Stomach (tissue), 9 donors: ENCODE data around the gene GRAMD2B. TPM values are rescaled to one million over a fixed set of nuclear protein-coding genes. Genes with fewer than 3 reads are reported as not detected.
"Not testable (repeated sequence)": the region's sequence is repeated elsewhere in the genome, so short reads cannot be mapped to it uniquely, and the experiment has no call there.

ENCODE experiments used
- DNase-seq, 2 donors: peaks; one replicate each; pipeline versions ENCODE4 v3.0.0 to v3.0.0-alpha.2; 2013 to 2019
- H3K27ac ChIP-seq, 5 donors: fragments of 200-600 bp in 4 of 5; sonication (generic) in 4 of 5; one replicate each; pipeline ENCODE4 v1.5.1; 2013 to 2019; ENCODE audit warnings: mild to moderate bottlenecking in 1 of 5, moderate library complexity in 1 of 5
- H3K27me3 ChIP-seq, 3 donors: fragments of 200-600 bp; sonication (generic); one replicate each; pipeline ENCODE4 v1.5.1; 2017 to 2019; ENCODE audit warnings: mixed run types in 1 of 3
- H3K36me3 ChIP-seq, 4 donors: fragments of 200-600 bp; sonication (generic); 1 replicate in 3 of 4; 2 replicates in 1 of 4; pipeline ENCODE4 v1.5.1; 2016 to 2019
- H3K4me1 ChIP-seq, 4 donors: fragments of 200-600 bp; sonication (generic); one replicate each; pipeline ENCODE4 v1.5.1; 2016 to 2019
- H3K4me3 ChIP-seq, 4 donors: fragments of 200-600 bp; sonication (generic) in 3 of 4; one replicate each; pipeline ENCODE4 v1.5.1; 2016 to 2019; ENCODE audit warnings: mild to moderate bottlenecking in 1 of 4
- H3K9me3 ChIP-seq, 4 donors: fragments of 200-600 bp; sonication (generic); one replicate each; pipeline ENCODE4 v1.5.1; 2016 to 2019
- EP300 ChIP-seq: sonication (generic); formaldehyde crosslinking; IDR thresholded peaks from one replicate; pipeline ENCODE4 v1.6.1; 2017; ENCODE audit warnings: antibody characterized with exemption
- POLR2A ChIP-seq, 4 donors: fragments of 450-650 bp; IDR thresholded peaks; one replicate each; pipeline ENCODE4 v1.6.1; 2016; ENCODE audit warnings: antibody characterized with exemption in 4 of 4, control low read depth in 2 of 4, mild to moderate bottlenecking in 1 of 4, moderate library complexity in 1 of 4
- POLR2AphosphoS5 ChIP-seq, 3 donors: sonication (generic); formaldehyde crosslinking; IDR thresholded peaks; one replicate each; pipeline ENCODE4 v1.6.1; 2016; ENCODE audit warnings: antibody characterized with exemption in 3 of 3
- WGBS, 5 donors: extraction: QIAGEN DNeasy Blood & Tissue Kit in 3 of 5; methylation state at CpG; one replicate each; pipeline versions ENCODE4 v1.1.5 to v1.1.7; 2013 to 2018; 5-methylcytosine and 5-hydroxymethylcytosine counted together
- intact Hi-C: fragments of 100-400 bp; cut with DNase I; formaldehyde crosslinking; loops from one replicate; pipeline ENCODE4 v1.15.1; 2023; ENCODE audit warnings: low total_unique reads
- polyA plus RNA-seq, 3 donors: library from polyadenylated mRNA; stranded (reverse); fragments of 200-250 nt; gene quantifications; one replicate each; pipeline ENCODE4 v1.2.3, GENCODE V29; 2013
- total RNA-seq, 5 donors: library from RNA; depleted of rRNA; stranded (reverse); fragments of >200 nt; gene quantifications; one replicate each; pipeline versions ENCODE4 v1.1.0 to v1.2.3, GENCODE V29; 2014 to 2016
- TF ChIP-seq, protein P1 (sequence below), 7 experiments: fragments of 450-650 bp in 4 of 7; fragments of 200-600 bp in 3 of 7; sonication (generic) in 3 of 7; IDR thresholded peaks; one replicate each; pipeline ENCODE4 v1.5.1; 2016 to 2019; ENCODE audit warnings: antibody characterized with exemption in 7 of 7, control low read depth in 2 of 7, mild to moderate bottlenecking in 1 of 7
- donor health status: healthy with polysubstance abuse.
- donor health status: Bipolar disorder and iron deficiency.
- donor health status: healthy.

Gene GRAMD2B
- total and polyA plus RNA-seq, 8 donors, result 5.7 to 69.6 (median 23.7) TPM

DNA sequence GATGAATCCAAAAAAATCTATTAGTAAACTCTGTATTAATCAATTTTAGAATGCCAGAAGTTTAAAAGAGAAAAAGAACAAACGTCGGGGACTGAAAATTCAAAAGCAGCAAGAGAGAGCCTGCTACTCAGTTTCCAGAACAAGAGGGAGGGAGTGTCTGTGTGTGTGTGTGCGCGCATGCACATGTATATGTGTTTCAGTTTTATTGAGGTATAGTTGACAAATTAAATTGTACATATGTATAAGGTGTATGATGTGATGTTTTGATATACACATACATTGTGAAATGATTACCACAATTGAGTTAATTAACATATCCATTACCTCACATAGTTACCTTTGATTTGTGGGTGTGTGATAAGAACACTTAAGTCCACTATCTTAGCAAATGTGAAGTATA is 27.6 kb upstream of the GRAMD2B start:
- WGBS, 5 donors, result 84 to 93% (median 90%) methylated on average over 4 of the region's 4 CpGs
- no peaks in the 10 kb centered on the region for H3K27me3 ChIP-seq
- TF ChIP-seq POLR2A (IDR thresholded peaks at IDR 0.05) (no peak), POLR2AphosphoS5 (IDR thresholded peaks at IDR 0.05) (no peak), EP300 (no peak)
- TF ChIP-seq, protein P1, sequence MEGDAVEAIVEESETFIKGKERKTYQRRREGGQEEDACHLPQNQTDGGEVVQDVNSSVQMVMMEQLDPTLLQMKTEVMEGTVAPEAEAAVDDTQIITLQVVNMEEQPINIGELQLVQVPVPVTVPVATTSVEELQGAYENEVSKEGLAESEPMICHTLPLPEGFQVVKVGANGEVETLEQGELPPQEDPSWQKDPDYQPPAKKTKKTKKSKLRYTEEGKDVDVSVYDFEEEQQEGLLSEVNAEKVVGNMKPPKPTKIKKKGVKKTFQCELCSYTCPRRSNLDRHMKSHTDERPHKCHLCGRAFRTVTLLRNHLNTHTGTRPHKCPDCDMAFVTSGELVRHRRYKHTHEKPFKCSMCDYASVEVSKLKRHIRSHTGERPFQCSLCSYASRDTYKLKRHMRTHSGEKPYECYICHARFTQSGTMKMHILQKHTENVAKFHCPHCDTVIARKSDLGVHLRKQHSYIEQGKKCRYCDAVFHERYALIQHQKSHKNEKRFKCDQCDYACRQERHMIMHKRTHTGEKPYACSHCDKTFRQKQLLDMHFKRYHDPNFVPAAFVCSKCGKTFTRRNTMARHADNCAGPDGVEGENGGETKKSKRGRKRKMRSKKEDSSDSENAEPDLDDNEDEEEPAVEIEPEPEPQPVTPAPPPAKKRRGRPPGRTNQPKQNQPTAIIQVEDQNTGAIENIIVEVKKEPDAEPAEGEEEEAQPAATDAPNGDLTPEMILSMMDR (IDR thresholded peaks at IDR 0.05), result no peak
- intact Hi-C loops, result no loop called here
- no peaks in the 10 kb centered on the region for H3K36me3 ChIP-seq
- H3K27ac ChIP-seq, result no peak overlapping the region
- peaks cover 0 to 17% (median 8%) of the 10 kb centered on the region in 4 donors for H3K9me3 ChIP-seq
- H3K4me3 ChIP-seq, result no peak overlapping the region
- no peak for DNase-seq
- H3K4me1 ChIP-seq, result peaks cover 0 to 8% (median 0%) of the 10 kb centered on the region in 4 donors

DNA sequence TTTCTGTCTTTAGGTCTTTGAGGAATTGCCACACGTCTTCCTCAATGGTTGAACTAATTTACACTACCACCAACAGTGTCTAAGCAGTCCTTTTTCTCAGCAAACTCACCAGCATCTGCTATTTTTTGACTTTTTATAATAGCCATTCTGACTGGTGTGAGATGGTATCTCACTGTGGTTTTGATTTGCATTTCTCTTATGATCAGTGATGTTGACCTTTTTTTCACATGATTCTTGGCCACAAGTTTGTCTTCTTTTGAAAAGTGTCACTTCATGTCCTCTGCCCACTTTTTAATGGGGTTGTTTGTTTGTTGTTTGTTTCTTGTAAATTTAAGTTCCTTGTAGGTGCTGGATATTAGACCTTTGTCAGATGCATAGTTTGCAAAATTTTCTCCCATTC is 26.5 kb upstream of the GRAMD2B start:
- H3K4me3 ChIP-seq, H3K36me3 ChIP-seq, H3K27me3 ChIP-seq, intact Hi-C loops, DNase-seq, H3K27ac ChIP-seq, H3K4me1 ChIP-seq: not testable (repeated sequence)
- H3K9me3 ChIP-seq, result peaks cover 0 to 28% (median 18%) of the 10 kb centered on the region in 4 donors
- WGBS, 5 donors, result 88 to 97% (median 90%) methylated on average over 1 of the region's 1 CpG

DNA sequence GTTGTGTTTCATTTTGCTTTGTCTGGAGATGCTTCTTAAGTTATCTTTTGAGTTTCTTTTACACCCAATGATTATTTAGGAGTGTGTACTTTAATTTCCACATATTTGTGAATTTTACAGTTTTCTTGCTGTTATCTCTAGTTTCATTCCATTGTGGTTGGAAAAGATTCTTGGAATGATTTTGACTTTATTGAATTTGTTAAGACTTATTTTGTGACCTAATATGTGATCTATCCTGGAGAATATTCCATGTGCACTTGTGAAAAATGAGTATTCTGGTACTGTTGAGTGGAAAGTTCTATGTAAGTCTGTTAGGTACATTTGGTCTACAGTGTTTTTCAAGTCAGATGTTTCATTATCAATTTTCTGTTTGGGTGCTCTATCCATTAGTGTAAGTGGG is 24.4 kb upstream of the GRAMD2B start:
- Histone ChIP-seq H3K4me3 (no peak overlapping the region), H3K9me3 (peaks cover 0 to 34% (median 19%) of the 10 kb centered on the region in 4 donors), H3K36me3 (no peaks in the 10 kb centered on the region), H3K27ac (no peak overlapping the region), H3K27me3 (no peaks in the 10 kb centered on the region), H3K4me1 (peaks cover 0 to 8% (median 0%) of the 10 kb centered on the region in 4 donors)
- no peak for TF ChIP-seq POLR2A (IDR thresholded peaks at IDR 0.05)
- TF ChIP-seq EP300, result no peak
- TF ChIP-seq, protein P1 (IDR thresholded peaks at IDR 0.05), result no peak
- no peak for TF ChIP-seq POLR2AphosphoS5 (IDR thresholded peaks at IDR 0.05)
- intact Hi-C loops, result no loop called here
- no peak for DNase-seq

DNA sequence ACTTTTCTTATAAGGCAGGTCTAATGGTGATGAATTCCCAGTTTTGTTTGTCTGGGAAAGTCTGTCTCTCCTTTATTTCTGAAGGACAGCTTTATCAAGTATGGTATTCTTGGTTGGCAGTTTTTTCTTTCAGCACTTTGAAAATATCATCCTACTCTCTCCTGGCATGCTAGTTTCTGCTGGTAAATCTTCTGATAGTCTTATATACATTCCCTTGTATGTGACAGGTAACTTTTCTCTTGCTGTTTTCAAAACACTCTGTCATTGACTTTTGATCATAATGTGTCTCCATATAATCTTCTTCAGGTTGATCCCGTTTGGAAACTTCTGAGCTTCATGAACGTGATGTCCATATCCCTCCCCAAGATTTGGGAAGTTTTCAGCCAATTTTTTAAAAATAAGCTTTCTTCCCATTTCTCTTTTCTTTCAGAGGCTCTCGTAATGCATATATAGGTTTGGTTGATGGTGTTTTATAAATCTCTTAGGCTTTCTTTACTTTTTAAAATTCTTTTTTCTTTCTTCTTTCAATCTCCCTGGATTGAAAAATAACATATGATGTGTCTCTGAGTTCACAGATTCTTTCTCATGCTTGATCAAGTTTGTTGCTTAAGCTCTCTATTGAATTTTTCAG is 22.5 kb upstream of the GRAMD2B start:
- Histone ChIP-seq H3K4me1 (peaks cover 0 to 4% (median under 1%) of the 10 kb centered on the region in 4 donors), H3K4me3 (no peak overlapping the region), H3K27me3 (no peaks in the 10 kb centered on the region), H3K36me3 (no peaks in the 10 kb centered on the region), H3K9me3 (peaks cover 0 to 34% (median 19%) of the 10 kb centered on the region in 4 donors), H3K27ac (no peak overlapping the region)
- DNase-seq, result no peak
- intact Hi-C loops, result no loop called here
- TF ChIP-seq, protein P1 (IDR thresholded peaks at IDR 0.05), result no peak
- TF ChIP-seq POLR2AphosphoS5 (IDR thresholded peaks at IDR 0.05), result no peak
- no peak for TF ChIP-seq POLR2A (IDR thresholded peaks at IDR 0.05)
- TF ChIP-seq EP300, result no peak
- WGBS, 5 donors, result 83 to 97% (median 97%) methylated on average over 3 of the region's 3 CpGs
